GM12891 (cell line): ENCODE measurements around the gene CALML5.

ENCODE experiments used
- PAX5 ChIP-seq: IDR thresholded peaks from 2 replicates; pipeline ENCODE4 v1.6.1; 2011; ENCODE audit warnings: low read length, moderate library complexity, mild to moderate bottlenecking; ENCODE audit not compliant: insufficient read depth, severe bottlenecking
- POLR2A ChIP-seq: IDR thresholded peaks from 2 replicates; pipeline ENCODE4 v1.6.1; 2011; ENCODE audit warnings: low read depth, low read length, control low read depth
- POLR2AphosphoS5 ChIP-seq: IDR thresholded peaks from 2 replicates; pipeline ENCODE4 v1.6.1; 2011; ENCODE audit warnings: low read depth, low read length, control low read depth
- POU2F2 ChIP-seq: IDR thresholded peaks from 2 replicates; pipeline ENCODE4 v1.6.1; 2011; ENCODE audit warnings: low read depth, mild to moderate bottlenecking, control low read depth, low read length, moderate library complexity
- SPI1 ChIP-seq: IDR thresholded peaks from 2 replicates; pipeline ENCODE4 v1.6.1; 2011; ENCODE audit warnings: low read depth, low read length, control low read depth
- TAF1 ChIP-seq: IDR thresholded peaks from 2 replicates; pipeline ENCODE4 v1.6.1; 2011; ENCODE audit warnings: low read depth, low read length, control low read depth

DNA sequence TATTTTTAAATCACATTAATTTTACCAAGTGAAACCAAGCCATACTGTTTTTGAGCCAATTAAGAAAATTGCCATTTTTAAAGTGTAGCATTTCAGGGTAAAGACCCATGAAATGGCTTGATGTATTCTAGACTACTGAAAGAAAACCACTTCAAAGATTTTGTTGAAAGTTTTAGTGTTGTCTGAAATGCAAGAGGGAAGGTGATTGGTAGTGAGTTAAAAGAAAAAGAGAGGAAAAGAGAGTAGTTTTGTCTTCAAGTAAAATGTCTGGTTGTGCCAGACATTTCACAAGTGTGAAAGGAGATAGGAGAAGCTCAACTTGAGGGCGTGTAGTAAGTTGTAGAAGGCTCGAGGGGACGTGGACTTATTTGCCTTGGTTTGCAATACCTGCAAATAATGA is 41.6 kb downstream of the CALML5 start:
- TF ChIP-seq TAF1 = no peak
- no peak for TF ChIP-seq POLR2A
- TF ChIP-seq POLR2AphosphoS5 = no peak
- TF ChIP-seq PAX5 = no peak
- no peak for TF ChIP-seq POU2F2
- no peak for TF ChIP-seq SPI1
